GM12875 (cell line): ENCODE measurements around the gene ARID3C.

Experiments used
- H3K4me3 ChIP-seq: one replicate; pipeline ENCODE4 v1.5.1; 2011; ENCODE audit warnings: low read depth, low read length, control low read depth
- TF ChIP-seq, protein P1 (sequence below): IDR thresholded peaks from 2 replicates; pipeline ENCODE4 v1.5.1; 2011; ENCODE audit warnings: low read depth, mild to moderate bottlenecking, control low read depth, inconsistent platforms, low read length, moderate library complexity, borderline replicate concordance; ENCODE audit not compliant: insufficient read depth

ARID3C gene

GRCh38 chr9:34578241-34579103 lies 50.4 kb downstream of the ARID3C start:
- TF ChIP-seq, protein P1, sequence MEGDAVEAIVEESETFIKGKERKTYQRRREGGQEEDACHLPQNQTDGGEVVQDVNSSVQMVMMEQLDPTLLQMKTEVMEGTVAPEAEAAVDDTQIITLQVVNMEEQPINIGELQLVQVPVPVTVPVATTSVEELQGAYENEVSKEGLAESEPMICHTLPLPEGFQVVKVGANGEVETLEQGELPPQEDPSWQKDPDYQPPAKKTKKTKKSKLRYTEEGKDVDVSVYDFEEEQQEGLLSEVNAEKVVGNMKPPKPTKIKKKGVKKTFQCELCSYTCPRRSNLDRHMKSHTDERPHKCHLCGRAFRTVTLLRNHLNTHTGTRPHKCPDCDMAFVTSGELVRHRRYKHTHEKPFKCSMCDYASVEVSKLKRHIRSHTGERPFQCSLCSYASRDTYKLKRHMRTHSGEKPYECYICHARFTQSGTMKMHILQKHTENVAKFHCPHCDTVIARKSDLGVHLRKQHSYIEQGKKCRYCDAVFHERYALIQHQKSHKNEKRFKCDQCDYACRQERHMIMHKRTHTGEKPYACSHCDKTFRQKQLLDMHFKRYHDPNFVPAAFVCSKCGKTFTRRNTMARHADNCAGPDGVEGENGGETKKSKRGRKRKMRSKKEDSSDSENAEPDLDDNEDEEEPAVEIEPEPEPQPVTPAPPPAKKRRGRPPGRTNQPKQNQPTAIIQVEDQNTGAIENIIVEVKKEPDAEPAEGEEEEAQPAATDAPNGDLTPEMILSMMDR, result no peak
- H3K4me3 ChIP-seq, result no peak overlapping the region

- TF ChIP-seq, protein P1, result no peak
- H3K4me3 ChIP-seq, result no peak overlapping the region
These were observed 51.2 kb downstream of the ARID3C start for GRCh38 chr9:34577400-34578240.

DNA sequence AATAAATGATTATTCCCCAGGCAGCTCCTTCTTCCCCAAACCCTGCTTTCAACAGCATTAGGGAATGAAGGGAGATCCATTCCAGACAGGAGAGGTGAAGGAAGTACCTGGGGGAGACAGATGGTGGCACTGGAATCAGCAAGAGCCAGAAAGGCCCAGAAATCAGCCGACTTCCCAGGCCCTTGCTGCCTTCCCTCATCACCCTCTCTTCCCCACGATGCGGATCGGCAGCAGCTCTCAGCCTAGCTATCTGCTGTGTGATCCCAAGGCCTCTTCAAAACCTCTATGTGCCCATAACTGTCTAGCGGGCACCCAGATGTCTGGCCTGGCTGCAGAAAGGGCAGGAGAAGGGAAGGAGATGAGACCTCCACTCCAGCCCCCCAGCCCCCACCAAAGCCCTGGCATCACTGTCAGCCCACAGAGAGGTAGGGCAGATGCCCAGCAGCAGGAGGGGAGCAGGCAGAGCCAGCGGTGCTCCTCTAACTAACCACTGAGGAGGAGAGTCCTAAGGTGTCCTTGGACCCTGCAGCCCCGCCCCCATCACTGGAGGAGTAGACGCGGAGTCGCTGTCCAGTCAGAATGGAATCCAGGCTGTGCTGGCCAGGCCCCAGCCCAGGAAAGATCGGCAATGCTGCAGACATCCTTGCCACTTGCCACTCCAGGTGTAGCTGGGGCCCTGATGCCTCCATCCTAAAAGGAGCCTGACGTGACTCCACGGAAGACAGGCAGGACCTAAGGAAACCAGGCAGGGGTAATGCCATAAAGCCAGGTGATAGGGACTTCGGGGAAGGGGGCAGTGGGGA lies 52.1 kb downstream of the ARID3C start:
- H3K4me3 ChIP-seq, result no peak overlapping the region
- TF ChIP-seq, protein P1, result no peak

DNA sequence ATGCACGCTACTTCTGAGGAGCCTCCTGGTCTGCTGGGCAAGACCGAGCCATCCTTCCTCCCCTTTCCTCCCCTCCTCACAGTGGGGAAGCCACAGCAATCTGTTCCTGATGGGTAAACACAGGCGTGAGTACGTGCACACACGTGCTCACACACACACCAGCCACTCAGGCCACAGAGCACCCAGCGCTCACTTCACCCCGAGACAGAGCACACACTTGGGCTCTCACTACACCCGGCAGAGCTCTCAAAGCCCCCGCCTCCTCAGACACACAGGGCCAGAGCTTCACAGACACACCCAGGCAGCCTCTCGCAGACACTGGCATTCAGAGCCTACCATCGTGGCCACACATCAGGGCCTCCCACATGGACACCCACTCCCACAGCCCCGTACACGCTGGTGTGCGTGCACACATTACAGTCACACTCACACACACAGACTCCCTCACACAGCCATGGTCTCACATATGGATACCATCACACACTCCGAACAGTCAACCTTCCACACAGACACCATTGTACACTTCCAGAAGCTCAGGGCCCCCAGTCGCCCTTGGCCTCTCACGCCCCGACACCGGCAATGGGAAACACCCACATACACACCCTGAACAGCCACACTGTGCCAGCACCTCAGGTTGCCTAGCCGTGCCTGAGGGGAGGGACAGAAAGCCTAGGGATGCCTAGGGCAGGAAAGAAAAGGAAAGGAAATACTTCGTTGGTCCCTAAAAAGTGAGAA lies 52.8 kb downstream of the ARID3C start:
- no peak overlapping the region for H3K4me3 ChIP-seq
- TF ChIP-seq, protein P1, result no peak

DNA sequence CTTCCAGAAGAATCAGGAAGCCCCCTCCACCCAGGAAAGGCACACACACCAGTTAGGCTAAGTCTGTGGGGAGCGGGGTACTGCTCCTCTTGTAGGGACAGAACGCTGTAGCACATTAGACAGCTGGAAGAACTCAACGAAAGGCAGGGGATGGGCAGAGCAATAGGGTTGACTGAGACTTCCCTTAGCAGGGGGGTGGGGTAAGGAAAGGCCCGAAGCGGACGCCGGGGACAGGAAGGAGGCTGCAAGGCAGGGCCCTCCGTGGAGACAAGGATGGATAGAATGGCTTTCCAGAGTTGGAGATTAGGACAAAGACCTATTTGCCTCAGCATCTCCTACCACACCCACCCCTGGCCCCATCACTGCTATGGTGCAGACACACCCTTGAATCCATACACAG lies 53.6 kb downstream of the ARID3C start:
- no peak overlapping the region for H3K4me3 ChIP-seq
- TF ChIP-seq, protein P1, result no peak

DNA sequence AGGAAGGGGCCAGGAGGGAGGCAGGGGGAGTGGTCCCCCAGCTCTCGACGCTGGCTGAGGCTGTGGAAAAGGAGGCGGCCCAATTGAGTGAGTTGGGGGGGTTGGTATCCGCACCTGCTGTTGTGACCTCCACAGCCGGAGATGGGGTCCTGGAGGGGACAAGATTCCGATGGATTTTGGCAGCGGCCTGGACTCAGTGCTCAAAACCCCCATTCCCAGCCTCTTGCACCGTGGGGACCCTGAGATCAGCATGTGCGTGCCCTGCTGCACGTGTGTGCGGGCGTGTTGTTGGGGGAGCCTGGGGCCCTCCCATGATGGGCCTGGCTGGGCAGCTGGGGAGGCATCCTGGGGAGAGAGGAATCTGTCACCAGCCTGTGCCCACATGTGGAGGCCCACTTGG lies 54.3 kb downstream of the ARID3C start:
- H3K4me3 ChIP-seq, result no peak overlapping the region
- TF ChIP-seq, protein P1, result no peak
